ENCODE results near the gene MID1. TPM values are rescaled to one million over a fixed set of nuclear protein-coding genes. Genes with fewer than 3 reads are reported as not detected.

The MID1 gene
- total RNA-seq, 4 donors from 2014 or later = 0.91 to 1.9 (median 1.8) TPM

- ATAC-seq = no peak
- Histone ChIP-seq H3K4me1 (no peaks in the 10 kb centered on the region), H3K36me3 (no peaks in the 10 kb centered on the region), H3K27ac (no peak overlapping the region), H3K9me3 (no peaks in the 10 kb centered on the region), H3K4me3 (no peak overlapping the region), H3K27me3 (no peaks in the 10 kb centered on the region)
- no peak for TF ChIP-seq POLR2A (IDR thresholded peaks at IDR 0.05)
- intact Hi-C loops (cut with DNase I; ENCODE audit: low total_unique reads) = no loop called here
- no peak for DNase-seq
- in situ Hi-C loops (cut with MboI; ENCODE audit: low sequenced_read_pairs in 4 of 4) = no loop called here
Measured at GRCh38 chrX:10577853-10578252, 42.5 kb downstream of the MID1 start.

- intact Hi-C loops (cut with DNase I; ENCODE audit: low total_unique reads) = no loop called here
- in situ Hi-C loops (cut with MboI; ENCODE audit: low sequenced_read_pairs in 4 of 4) = no loop called here
- no peaks in the 10 kb centered on the region for H3K9me3 ChIP-seq
- TF ChIP-seq POLR2A (IDR thresholded peaks at IDR 0.05) = no peak
- TF ChIP-seq, protein P1, sequence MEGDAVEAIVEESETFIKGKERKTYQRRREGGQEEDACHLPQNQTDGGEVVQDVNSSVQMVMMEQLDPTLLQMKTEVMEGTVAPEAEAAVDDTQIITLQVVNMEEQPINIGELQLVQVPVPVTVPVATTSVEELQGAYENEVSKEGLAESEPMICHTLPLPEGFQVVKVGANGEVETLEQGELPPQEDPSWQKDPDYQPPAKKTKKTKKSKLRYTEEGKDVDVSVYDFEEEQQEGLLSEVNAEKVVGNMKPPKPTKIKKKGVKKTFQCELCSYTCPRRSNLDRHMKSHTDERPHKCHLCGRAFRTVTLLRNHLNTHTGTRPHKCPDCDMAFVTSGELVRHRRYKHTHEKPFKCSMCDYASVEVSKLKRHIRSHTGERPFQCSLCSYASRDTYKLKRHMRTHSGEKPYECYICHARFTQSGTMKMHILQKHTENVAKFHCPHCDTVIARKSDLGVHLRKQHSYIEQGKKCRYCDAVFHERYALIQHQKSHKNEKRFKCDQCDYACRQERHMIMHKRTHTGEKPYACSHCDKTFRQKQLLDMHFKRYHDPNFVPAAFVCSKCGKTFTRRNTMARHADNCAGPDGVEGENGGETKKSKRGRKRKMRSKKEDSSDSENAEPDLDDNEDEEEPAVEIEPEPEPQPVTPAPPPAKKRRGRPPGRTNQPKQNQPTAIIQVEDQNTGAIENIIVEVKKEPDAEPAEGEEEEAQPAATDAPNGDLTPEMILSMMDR (IDR thresholded peaks at IDR 0.05 in 4 of 5, conservative IDR thresholded peaks at IDR 0.05 in 1 of 5) = no peak
- peak overlapping the region in 3 of 4 donors; percentile 21 to 66 (median 52) for H3K27ac ChIP-seq
- H3K27me3 ChIP-seq = no peaks in the 10 kb centered on the region
- no peaks in the 10 kb centered on the region for H3K4me1 ChIP-seq
- ATAC-seq (no peak), DNase-seq (no peak)
- H3K36me3 ChIP-seq = no peaks in the 10 kb centered on the region
- H3K4me3 ChIP-seq = peak overlapping the region in 1 of 4 donors; percentile 26
Measured at GRCh38 chrX:10576777-10577447, 43.5 kb downstream of the MID1 start.

- intact Hi-C loops (cut with DNase I; ENCODE audit: low total_unique reads) (no loop called here), in situ Hi-C loops (cut with MboI; ENCODE audit: low sequenced_read_pairs in 4 of 4) (no loop called here)
- Histone ChIP-seq H3K9me3 (no peaks in the 10 kb centered on the region), H3K27me3 (no peaks in the 10 kb centered on the region), H3K4me1 (no peaks in the 10 kb centered on the region), H3K36me3 (no peaks in the 10 kb centered on the region), H3K27ac (peak overlapping the region in 2 of 4 donors; percentile 46 to 66), H3K4me3 (peak overlapping the region in 1 of 4 donors; percentile 26)
- TF ChIP-seq, protein P1 (IDR thresholded peaks at IDR 0.05 in 4 of 5, conservative IDR thresholded peaks at IDR 0.05 in 1 of 5) = no peak
- no peak for TF ChIP-seq POLR2A (IDR thresholded peaks at IDR 0.05)
- DNase-seq = no peak
- no peak for ATAC-seq
Measured at GRCh38 chrX:10576186-10576585, 44.2 kb downstream of the MID1 start.

DNA sequence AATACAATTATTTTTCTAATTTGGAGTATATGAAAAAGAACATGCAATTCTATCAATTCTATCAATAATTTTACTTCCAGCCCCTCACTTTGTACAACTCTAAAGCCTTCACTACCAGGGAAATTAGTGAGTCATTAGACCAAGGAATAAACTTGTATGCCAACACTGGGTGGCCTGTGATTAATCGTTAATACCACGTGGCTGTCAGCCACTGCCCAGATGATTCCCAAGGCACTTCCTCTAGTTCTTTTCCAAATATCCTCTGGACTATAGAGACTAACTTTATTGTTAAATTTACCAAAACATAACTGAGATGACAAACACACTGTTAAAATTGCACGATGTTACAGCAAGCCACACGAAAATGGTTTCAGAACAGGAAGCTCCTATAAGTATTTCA, 45.7 kb downstream of the MID1 start:
- ATAC-seq = no peak
- DNase-seq = no peak
- H3K4me1 ChIP-seq = no peaks in the 10 kb centered on the region
- H3K4me3 ChIP-seq = no peak overlapping the region
- no peaks in the 10 kb centered on the region for H3K27me3 ChIP-seq
- in situ Hi-C loops (cut with MboI; ENCODE audit: low sequenced_read_pairs in 4 of 4) = no loop called here
- no peaks in the 10 kb centered on the region for H3K36me3 ChIP-seq
- TF ChIP-seq POLR2A (IDR thresholded peaks at IDR 0.05) = no peak
- TF ChIP-seq, protein P1 (IDR thresholded peaks at IDR 0.05 in 4 of 5, conservative IDR thresholded peaks at IDR 0.05 in 1 of 5) = no peak
- intact Hi-C loops (cut with DNase I; ENCODE audit: low total_unique reads) = no loop called here
- no peak overlapping the region for H3K27ac ChIP-seq
- H3K9me3 ChIP-seq = no peaks in the 10 kb centered on the region

DNA sequence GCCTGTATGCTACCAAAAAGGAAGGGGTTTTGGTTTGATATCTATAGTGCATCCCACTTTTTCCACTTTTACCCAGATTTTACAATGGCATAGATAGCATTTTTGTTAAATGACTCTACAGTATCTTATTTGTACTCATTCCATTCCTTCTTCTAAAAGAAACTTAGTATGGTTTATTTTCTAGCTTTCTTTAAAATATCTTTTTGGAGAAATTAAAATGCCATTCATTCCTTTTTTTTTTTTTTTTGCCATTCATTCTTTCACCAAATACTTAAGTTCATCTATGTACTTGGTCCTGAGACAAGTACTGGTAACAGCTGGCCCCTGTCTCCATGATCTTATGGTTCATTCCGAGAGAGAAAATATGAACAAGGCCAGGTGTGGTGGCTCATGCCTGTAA, 49.1 kb downstream of the MID1 start:
- TF ChIP-seq, protein P1 (IDR thresholded peaks at IDR 0.05 in 4 of 5, conservative IDR thresholded peaks at IDR 0.05 in 1 of 5) = no peak
- TF ChIP-seq POLR2A (IDR thresholded peaks at IDR 0.05) = no peak
- Histone ChIP-seq H3K36me3 (no peaks in the 10 kb centered on the region), H3K4me1 (no peaks in the 10 kb centered on the region), H3K27ac (no peak overlapping the region), H3K4me3 (no peak overlapping the region), H3K27me3 (no peaks in the 10 kb centered on the region), H3K9me3 (no peaks in the 10 kb centered on the region)
- intact Hi-C loops (cut with DNase I; ENCODE audit: low total_unique reads) = no loop called here
- in situ Hi-C loops (cut with MboI; ENCODE audit: low sequenced_read_pairs in 4 of 4) = no loop called here
- DNase-seq (no peak), ATAC-seq (no peak)

All from gastrocnemius medialis (tissue), 4 donors.